Activated CD8-positive, alpha-beta memory T cell treated with anti-CD3 and anti-CD28 coated beads, Interleukin-2, amount 50 U/mL, for 4 hours (primary cell): ENCODE data around the gene ISYNA1.

Source experiments
- DNase-seq: peaks from one replicate; pipeline ENCODE4 v3.0.0-alpha.2; 2020

Gene ISYNA1

GRCh38 chr19:18430417-18431144 lies 7.4 kb downstream of the ISYNA1 start:
- no peak for DNase-seq

- DNase-seq, result no peak
Observed at GRCh38 chr19:18429717-18430416, 8.1 kb downstream of the ISYNA1 start.

GRCh38 chr19:18428787-18429674 lies 8.9 kb downstream of the ISYNA1 start:
- peak; percentile 80 for DNase-seq

GRCh38 chr19:18428173-18428786 lies 9.7 kb downstream of the ISYNA1 start:
- DNase-seq, result no peak

GRCh38 chr19:18427743-18428113 lies 10.2 kb downstream of the ISYNA1 start:
- no peak for DNase-seq

GRCh38 chr19:18427080-18427742 lies 10.7 kb downstream of the ISYNA1 start:
- DNase-seq, result no peak

GRCh38 chr19:18426416-18426767 lies 11.5 kb downstream of the ISYNA1 start:
- DNase-seq, result no peak

- DNase-seq, result no peak
Observed at GRCh38 chr19:18425515-18426415, 12.2 kb downstream of the ISYNA1 start.

- no peak for DNase-seq
Observed at GRCh38 chr19:18424890-18425514, 12.9 kb downstream of the ISYNA1 start.

GRCh38 chr19:18424122-18424889 lies 13.6 kb downstream of the ISYNA1 start:
- DNase-seq, result no peak

GRCh38 chr19:18423258-18424020 lies 14.5 kb downstream of the ISYNA1 start:
- no peak for DNase-seq

- no peak for DNase-seq
Observed at GRCh38 chr19:18422530-18423191, 15.3 kb downstream of the ISYNA1 start.

GRCh38 chr19:18421371-18421959 lies 16.5 kb downstream of the ISYNA1 start:
- no peak for DNase-seq

- no peak for DNase-seq
Observed at GRCh38 chr19:18420930-18421329, 17.0 kb downstream of the ISYNA1 start.

GRCh38 chr19:18419699-18420460 lies 18.1 kb downstream of the ISYNA1 start:
- peak; percentile 45 for DNase-seq

GRCh38 chr19:18419195-18419698 lies 18.7 kb downstream of the ISYNA1 start, which contains the start of gene SSBP4:
Gene SSBP4 (plus strand): TSS chr19:18419398. CDS start chr19:18419649, 251 bp downstream.
- DNase-seq, result peak; percentile 64
